Measurements from ENCODE around the gene CIPC. TPM values are rescaled to one million over a fixed set of nuclear protein-coding genes. Genes with fewer than 3 reads are reported as not detected.

CIPC gene
- total RNA-seq, 1 experiment from 2014 or later: 26.6 TPM

DNA sequence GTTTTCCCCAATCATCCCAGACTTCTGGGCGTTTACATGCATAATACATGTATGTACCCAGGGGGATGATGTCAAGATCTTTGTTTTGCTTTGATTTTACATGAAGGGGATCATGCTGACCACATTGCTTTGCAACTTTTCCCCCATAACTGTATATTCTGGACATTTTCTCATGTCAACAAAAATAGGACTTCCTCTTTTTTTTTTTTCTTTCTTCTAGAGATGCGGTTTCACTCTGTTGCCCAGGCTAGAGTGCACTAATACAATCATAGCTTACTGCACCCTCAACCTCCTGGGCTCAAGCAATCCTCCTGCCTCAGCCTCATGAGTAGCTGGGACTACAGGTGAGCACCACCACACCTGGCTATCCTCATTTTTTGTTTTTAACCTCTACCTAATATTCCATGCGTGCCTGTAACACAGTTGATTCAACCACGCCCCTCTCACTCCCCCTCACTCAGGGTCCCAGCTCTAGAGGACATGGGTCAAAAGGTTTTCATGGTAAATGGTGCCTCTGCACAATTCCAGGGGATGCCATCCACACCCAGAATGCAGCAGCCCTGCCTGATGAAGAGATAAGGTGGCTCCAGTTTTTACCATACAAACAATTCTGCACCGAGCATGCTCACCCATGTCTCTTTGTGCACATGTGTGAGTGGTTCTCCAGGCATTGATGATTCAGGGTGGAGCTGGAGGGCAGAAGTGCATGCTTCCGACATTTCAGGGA lies 32.0 kb upstream of the CIPC start:
- Histone ChIP-seq H4K20me1 (ENCODE audit: low read length) (no peaks in the 10 kb centered on the region), H3K27ac (ENCODE audit: low read length) (no peak overlapping the region), H3F3A (ENCODE audit: low read length, unreplicated experiment) (no peaks in the 10 kb centered on the region), H3K4me1 (ENCODE audit: insufficient read depth, low read length) (peaks cover 21% of the 10 kb centered on the region), H3K4me2 (ENCODE audit: low read length) (no peak overlapping the region), H2AFZ (ENCODE audit: low read length) (no peak overlapping the region), H3K9ac (ENCODE audit: low read length) (no peak overlapping the region), H3K27me3 (ENCODE audit: low read length) (no peaks in the 10 kb centered on the region), H3K9me3 (ENCODE audit: low read length) (no peaks in the 10 kb centered on the region), H3K79me2 (ENCODE audit: low read length) (no peaks in the 10 kb centered on the region), H3K36me3 (ENCODE audit: low read depth, low read length) (no peaks in the 10 kb centered on the region), H3K4me3 (ENCODE audit: low read length) (no peak overlapping the region), H3K9me2 (replicated peaks; ENCODE audit: low read length) (no peaks in the 10 kb centered on the region)
- intact Hi-C loops (cut with micrococcal nuclease): no loop called here
- ATAC-seq (no peak), DNase-seq (no peak)
- TF ChIP-seq, protein P1, sequence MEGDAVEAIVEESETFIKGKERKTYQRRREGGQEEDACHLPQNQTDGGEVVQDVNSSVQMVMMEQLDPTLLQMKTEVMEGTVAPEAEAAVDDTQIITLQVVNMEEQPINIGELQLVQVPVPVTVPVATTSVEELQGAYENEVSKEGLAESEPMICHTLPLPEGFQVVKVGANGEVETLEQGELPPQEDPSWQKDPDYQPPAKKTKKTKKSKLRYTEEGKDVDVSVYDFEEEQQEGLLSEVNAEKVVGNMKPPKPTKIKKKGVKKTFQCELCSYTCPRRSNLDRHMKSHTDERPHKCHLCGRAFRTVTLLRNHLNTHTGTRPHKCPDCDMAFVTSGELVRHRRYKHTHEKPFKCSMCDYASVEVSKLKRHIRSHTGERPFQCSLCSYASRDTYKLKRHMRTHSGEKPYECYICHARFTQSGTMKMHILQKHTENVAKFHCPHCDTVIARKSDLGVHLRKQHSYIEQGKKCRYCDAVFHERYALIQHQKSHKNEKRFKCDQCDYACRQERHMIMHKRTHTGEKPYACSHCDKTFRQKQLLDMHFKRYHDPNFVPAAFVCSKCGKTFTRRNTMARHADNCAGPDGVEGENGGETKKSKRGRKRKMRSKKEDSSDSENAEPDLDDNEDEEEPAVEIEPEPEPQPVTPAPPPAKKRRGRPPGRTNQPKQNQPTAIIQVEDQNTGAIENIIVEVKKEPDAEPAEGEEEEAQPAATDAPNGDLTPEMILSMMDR (conservative IDR thresholded peaks at IDR 0.05; ENCODE audit: low read depth, low read length): no peak
- no peak for TF ChIP-seq EZH2phosphoT487 (IDR thresholded peaks at IDR 0.05; ENCODE audit: borderline replicate concordance, low read length)
- no peak for TF ChIP-seq EZH2 (IDR thresholded peaks at IDR 0.05; ENCODE audit: low read length, unreplicated experiment)
- CTCF ChIA-PET: no interaction called here
- no TSS peak for BruUV-seq (replicated peaks)
- POLR2A ChIA-PET (ENCODE audit: unreplicated experiment): no interaction called here

DNA sequence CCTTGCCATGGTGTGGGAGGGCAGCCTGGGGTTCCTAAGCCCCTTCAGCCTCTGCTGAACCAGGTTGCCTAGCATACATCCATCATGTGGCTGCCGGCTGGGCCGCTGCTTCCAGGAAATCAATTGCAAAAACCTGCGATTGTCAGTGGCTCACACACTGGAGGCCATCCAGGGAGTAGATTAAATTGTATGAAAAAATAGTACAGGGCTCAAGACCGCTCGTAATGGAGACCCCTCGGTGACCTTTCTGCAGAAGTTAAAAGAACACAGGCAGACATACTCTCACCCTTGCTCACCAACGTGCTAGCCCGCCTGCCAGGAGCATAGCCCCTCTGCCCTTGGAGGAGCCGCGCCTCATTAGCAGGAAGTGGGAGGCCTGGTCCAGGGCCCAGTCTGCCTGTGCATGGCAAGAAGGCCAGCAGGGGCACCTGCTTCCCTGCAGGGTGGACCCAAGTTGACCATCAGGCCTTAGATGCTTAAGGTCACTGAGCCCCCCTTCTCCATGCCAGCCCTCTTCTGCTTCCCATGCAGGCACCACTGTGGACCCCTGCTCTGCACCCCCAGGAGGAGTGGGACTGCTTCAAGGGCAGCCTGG lies 31.4 kb upstream of the CIPC start:
- H3K4me1 ChIP-seq (ENCODE audit: insufficient read depth, low read length): peaks cover 26% of the 10 kb centered on the region
- POLR2A ChIA-PET (ENCODE audit: unreplicated experiment): no interaction called here

More for the DNA sequence above, 31.4 kb upstream of the CIPC start:
- BruUV-seq (replicated peaks): no TSS peak
- Histone ChIP-seq H3K9ac (ENCODE audit: low read length) (no peak overlapping the region), H2AFZ (ENCODE audit: low read length) (no peak overlapping the region), H3K4me3 (ENCODE audit: low read length) (no peak overlapping the region), H3K9me2 (replicated peaks; ENCODE audit: low read length) (no peaks in the 10 kb centered on the region), H3K79me2 (ENCODE audit: low read length) (no peaks in the 10 kb centered on the region), H3K36me3 (ENCODE audit: low read depth, low read length) (no peaks in the 10 kb centered on the region), H3F3A (ENCODE audit: low read length, unreplicated experiment) (no peaks in the 10 kb centered on the region), H3K27ac (ENCODE audit: low read length) (no peak overlapping the region), H3K4me2 (ENCODE audit: low read length) (no peak overlapping the region), H3K27me3 (ENCODE audit: low read length) (no peaks in the 10 kb centered on the region), H3K9me3 (ENCODE audit: low read length) (no peaks in the 10 kb centered on the region), H4K20me1 (ENCODE audit: low read length) (no peaks in the 10 kb centered on the region)
- TF ChIP-seq EZH2 (IDR thresholded peaks at IDR 0.05; ENCODE audit: low read length, unreplicated experiment): no peak
- TF ChIP-seq EZH2phosphoT487 (IDR thresholded peaks at IDR 0.05; ENCODE audit: borderline replicate concordance, low read length): no peak
- TF ChIP-seq, protein P1 (conservative IDR thresholded peaks at IDR 0.05; ENCODE audit: low read depth, low read length): no peak
- CTCF ChIA-PET: no interaction called here
- ATAC-seq (no peak), DNase-seq (no peak)
- intact Hi-C loops (cut with micrococcal nuclease): no loop called here
